Caki2 (cell line): ENCODE measurements around the gene MAML3. TPM values are rescaled to one million over a fixed set of nuclear protein-coding genes. Genes with fewer than 3 reads are reported as not detected.

ENCODE experiments used
- DNase-seq: peaks from one replicate; pipeline ENCODE4 v3.0.0-alpha.2; 2015; ENCODE audit warnings: low read depth
- in situ Hi-C: cut with HindIII; loops from 2 replicates; pipeline ENCODE4 v1.10.0; 2016; ENCODE audit warnings: low sequenced_read_pairs, low pct_unique_long_range_greater_than_20kb, mixed read lengths
- total RNA-seq: library from RNA; depleted of rRNA; stranded (reverse); fragments of >200 nt; shearing (Covaris generic); gene quantifications from 2 replicates; pipeline ENCODE4 v1.2.3, GENCODE V29; 2014; ENCODE audit warnings: low replicate concordance

The MAML3 gene
- total RNA-seq, 1 experiment from 2014 or later: 0.61 TPM

DNA sequence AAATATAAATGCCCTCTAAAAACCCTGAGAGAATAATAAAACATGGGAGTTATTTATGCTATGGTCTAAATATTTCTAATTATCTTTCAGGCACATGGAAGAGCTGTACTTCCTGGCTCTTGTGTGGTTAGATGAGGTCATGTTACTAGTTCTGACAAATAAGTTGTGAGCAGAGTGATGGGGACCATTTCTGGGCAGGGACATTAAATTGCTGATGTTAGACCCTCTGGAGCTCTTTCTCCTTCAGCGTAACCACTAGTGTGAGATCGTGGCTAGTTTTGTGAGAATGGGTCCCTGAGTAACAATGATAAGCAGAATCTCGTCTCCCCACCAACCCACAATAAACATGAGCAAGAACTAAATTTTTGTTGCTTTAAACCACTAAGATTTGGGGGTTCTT is 108.0 kb downstream of the MAML3 start:
- in situ Hi-C loops: no loop called here
- DNase-seq: no peak

DNA sequence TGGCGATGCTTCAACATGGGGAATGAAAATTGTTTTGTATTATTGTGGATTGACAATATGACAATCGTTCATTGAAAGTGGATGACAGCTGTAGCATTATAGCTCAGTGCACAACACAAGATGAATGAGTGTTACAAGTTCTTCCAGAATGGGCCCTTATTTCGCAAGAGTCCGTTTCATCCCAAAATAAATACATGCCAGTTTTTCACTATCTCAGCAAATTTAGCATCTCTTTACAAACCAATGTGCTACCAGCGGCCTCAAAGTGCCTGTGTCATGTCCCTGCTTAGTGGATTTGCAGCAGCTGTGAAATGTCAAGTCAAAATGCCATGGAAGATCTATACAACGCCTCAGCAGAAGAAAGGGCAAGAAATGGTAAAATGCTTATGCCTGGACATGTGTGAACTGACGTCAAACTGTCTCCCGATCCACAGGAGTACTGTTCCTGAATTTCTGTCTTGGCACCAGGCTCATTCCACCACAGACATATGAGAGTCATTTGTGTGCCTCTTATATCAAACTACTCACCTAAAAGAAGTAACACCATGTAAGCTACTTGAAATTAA is 109.6 kb downstream of the MAML3 start:
- DNase-seq: no peak
- in situ Hi-C loops: no loop called here

DNA sequence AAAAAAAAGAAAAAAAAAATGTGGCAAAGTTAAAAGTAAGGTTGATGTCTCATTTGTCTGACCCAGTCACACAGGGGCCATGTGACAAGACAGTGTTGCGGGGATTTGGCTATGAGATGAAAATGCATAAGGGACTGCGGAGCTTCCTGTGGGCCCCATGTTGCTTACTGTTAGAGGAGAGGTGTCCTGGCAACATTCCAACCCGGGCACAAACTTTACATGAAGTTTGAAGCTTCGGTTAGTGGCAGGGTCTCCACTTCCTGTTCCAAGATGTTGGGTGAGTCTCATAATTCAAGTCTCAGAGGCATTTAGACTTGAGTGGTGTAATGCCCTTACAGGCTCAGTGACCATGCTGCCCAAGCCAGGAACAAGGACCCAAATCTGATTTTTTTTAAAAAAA is 111.3 kb downstream of the MAML3 start:
- no peak for DNase-seq
- in situ Hi-C loops: no loop called here

DNA sequence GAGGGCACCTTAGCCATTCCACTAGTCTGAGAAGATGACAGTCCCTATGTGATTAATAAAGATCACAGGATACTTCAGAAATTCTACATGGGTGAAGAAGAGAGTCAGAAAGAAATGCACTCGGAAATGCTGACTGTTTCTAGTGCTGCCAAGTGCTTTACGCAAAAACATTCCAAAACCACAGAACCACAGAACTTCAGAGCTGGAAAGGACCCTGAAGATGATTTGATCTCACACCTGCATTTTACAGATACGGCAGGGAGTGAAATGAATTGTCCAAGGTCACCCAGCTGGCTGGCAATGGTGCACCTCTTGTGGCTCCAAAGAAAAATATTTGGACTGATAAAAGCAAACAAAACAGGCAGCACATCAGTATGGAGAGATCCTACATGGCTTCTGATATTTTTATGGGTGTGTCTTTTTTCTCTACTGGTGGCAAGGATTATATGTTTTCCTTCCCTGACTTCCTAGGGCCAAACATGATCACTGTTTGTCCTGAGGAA is 115.9 kb downstream of the MAML3 start:
- in situ Hi-C loops: no loop called here
- peak; percentile 51 for DNase-seq

DNA sequence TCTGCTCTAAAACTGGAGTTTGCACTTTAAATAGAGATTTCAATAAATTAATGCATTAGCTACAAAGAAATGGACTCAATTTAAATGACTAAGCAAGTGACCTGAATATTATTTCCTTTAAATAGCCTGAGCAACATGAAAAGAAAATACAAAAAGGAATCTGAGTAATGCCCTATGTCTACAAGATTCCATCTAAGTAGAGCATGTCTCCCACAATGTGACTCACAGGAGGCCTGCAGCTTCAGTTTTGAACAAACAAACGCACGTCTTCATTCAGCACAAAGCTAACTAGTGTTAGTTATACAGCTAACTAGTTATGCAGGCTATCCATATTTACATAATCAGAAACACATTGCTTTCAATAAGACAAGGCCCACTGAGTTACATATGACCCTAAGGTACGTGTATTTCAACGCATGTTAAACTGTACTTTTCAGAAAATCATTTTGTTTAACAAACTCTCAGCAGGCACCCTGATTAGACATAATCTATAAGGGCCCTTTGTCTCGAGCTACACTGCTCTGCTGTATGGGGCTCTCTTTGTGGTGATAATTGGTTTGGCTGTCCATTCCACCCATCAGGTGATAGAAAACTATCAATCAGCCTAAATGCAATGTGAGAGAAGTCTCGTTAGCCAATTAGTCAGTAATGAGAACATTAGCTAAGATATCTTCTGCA is 116.5 kb downstream of the MAML3 start:
- in situ Hi-C loops: no loop called here
- peak; percentile 76 for DNase-seq

DNA sequence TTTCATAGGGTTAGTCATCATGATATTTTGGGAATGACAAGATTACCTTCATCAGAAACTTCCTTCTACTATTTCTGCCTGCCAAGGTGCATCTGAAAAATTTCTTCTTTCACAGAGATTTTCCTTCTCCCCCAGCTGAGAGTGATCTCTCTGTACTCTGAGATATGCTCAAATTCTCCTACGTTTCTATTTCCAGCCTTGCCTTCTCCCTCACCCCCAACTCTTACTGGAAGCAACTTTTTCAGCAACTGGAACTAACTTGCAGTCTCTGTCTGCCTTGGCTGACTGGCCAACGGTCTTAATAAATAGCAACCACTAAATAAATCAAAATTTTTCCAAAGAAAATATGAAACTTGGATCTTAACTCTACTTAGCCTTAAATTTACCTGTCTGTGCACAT is 122.3 kb downstream of the MAML3 start:
- in situ Hi-C loops: no loop called here

DNA sequence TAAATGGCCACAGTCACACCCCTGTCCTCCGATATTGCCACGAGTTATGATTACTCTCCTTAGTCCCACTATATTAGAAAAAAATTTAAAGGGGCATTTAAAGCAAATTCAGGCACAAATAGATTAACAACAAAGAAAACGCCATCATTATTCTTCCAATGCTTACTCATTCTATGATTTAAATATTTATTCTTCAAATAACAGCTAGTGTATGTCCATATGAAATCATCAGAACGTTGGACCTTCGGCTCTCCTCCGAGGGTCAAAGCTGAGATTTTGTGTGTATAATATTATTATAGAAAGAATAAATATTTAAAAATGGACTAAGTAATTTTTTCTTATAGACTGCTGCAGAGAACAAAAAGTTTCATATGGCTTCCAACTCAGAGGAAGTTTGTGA is 122.9 kb downstream of the MAML3 start:
- in situ Hi-C loops: no loop called here
- DNase-seq: no peak

More for the DNA sequence above, 122.3 kb downstream of the MAML3 start:
- no peak for DNase-seq

DNA sequence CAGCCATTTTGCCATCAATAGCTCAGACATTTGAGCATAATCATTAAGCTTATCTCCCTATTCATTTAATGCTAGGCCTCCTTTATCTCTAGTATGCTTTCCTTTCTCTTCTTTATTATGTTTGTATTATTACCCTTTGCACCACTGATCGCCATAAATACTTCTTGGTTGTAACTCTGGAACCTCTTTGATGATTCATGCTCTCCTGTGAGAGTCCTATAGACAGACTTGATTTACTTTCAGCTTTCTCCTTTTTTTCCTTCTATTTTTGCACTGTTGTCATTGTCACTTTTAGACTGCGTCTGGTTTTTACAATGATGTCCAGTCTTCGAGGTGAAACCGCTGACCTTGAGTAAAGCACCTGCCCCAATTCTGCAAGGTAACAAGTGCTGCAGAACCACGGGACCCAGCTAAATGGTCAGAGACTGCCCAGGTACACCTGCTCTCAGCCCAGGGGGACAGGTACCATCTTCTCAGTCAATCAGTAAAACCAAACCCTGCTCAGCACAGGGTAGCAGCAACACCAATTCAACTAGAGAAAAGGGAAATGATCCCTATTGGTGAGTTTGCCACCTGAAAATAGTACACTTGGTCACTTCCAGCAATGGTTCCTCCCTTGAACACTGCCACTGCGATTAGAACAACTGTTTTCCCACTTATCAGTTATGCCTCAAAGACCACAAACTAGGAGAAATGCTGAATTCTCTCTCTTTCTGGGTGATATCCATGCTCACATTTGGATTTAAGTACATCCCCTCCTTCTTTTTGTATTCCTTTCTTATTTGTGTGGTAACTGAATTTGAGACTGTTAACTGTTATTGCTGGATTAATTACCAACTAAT is 125.1 kb downstream of the MAML3 start:
- peak; percentile 38 for DNase-seq
- in situ Hi-C loops: no loop called here

DNA sequence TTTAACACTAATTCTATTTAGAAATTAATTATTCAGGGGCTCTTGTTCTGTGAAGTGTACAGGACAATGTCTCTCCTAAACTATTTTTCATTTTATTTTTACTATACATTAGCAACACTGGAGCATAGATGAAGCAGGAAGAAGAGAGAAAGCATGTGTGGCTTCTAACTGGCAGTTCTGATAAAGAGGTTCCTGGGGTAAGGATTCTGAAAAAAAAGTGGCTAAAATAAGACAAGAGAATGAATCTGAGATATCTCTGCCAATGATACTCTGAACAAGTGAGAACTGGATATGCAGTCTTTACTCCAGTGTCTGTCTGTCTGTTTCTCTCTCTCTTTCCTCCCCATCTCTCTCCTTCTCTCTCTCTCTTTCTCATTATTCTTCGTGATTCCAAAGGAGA is 125.9 kb downstream of the MAML3 start:
- no peak for DNase-seq
- in situ Hi-C loops: no loop called here

DNA sequence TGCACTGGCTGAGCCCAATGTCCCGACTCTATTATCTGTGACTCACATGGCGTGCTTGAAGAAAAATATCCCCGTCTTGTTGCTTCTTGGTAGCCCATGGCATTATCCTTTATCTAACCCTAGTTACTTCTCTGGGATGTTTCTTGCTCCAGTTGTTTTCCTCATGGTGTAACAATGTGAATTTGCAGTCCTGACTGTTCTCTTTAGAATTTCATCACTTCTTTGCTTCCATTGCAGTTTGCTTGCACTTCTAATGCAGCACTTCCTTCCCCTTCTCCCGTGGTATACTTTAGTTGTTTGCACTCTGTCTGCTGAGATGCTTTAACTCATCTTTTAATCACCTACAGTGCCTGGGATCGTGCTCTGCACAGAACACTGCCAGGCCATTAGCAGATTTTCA is 126.9 kb downstream of the MAML3 start:
- DNase-seq: no peak
- in situ Hi-C loops: no loop called here

DNA sequence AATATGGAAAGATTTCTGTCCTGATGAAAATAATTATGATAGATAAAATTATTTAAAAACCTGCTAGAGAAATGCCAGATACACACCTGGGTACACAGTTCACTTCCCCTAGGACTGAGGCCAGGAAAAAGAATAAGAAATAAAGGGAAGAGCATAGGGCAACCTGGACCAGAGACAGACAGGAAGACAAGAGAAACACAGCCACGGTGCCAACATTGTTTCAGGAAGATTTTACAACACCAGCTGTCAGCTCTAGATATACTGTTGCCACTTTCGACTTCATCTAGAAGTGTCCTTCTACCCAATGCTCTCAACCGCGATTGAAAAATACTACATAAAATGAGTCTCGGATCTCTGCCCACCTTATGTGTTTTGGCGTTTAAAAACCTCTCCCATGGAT is 128.5 kb downstream of the MAML3 start:
- in situ Hi-C loops: no loop called here
- DNase-seq: no peak

DNA sequence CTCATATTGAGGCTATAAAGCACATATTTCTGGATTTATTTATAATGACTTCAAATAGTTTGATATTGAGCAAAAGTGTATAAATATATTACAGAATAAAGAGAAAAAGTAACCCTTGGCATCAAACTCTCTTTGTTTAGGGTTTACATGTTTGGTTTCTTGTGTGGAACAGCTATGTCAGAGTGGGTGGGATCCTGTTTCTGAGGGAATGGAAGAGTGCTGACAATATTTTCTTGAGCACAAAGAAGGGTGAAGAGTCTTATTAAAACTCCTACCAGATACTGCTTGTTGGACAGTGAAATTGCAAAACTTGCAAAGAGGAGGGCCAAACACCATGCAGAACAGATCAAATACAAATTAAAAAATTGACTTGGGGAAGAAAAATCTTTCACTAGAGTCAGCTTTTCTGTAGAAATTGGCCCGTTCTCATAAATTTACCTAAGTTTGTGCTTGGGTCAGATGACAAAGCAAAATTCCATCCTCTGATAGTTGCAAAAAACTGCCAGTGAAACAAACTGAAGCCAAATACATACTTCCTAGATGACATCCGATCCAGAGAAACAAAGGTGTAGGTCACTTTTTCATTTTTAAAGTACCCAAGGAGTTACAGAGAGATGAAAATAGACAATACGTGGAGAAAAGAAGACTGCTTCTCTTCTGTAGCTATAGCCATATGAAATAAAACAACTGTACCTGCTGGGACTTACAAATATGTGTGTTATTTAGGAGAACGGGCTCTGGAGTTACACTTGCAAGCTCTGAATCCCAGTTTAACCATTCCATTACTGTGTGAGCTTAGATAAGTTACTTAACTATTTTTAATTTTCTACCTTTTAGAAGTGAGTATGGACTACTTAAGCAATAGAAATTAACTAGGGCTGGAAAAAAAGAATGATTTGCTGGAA is 133.3 kb downstream of the MAML3 start:
- in situ Hi-C loops: no loop called here
- DNase-seq: peak; percentile 51

DNA sequence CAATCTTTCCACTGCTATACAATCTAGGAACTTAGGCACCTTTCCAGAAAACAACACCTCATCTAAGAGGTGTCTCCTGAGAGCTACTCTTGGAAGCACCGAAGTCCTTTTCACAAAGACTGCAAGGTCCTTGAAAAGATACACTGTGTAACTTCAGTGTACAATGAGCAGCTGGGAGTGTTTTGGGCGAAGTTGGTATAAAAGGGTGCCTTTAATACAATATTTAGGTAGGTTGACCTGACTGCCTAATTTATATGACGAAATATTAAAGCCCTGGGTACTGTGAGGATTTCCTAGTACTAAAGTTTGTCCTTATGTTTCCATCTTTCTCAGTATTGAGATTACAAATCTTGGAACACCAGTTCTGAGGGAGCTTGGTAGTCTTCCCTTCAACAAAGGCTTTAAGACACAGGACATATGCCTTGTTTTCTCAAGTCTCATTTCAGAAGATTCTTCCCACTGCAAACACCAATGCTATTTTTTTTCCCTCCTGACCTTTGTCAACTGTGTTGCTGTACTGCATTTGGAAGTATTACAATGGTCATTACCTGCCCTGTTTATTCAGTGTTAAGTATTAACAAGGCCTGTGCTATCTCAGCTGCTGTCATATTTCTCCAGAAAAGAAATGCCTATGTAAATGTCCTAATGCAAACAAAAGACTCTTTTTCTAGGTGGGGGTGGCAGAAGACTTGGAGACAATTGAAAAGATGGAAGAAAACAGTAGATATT is 134.2 kb downstream of the MAML3 start:
- in situ Hi-C loops: no loop called here
- DNase-seq: peak; percentile 82

DNA sequence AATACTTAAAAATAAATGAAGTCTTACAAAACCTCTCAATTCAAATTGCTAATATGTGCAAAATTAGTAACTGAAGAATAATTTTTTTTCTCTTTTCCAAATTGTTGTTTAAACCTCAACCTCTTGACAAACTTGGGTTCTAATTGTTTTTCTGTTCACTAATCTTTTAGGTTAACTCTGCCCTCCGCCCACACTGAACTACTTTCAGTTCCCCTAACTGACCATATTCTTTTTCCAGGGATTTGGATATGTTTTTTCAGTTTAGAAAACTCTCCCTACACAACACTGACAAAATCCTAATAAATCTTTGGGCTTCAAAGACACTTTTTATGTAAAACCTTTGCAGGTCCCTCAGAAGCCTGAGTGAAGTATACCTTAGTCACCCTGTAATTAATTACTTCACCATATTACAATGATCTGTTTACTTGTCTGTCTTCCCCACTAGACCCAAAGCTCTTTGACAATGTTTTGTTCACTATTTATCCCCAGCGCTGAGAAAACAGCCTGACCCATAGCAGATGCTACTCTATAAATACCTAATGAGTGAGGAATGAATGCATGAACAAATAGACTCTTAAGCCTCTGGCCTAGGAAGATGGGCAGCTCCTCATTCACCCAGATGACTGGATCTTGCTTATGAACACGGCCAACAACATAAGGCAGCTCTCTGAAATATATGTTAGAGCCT is 134.9 kb downstream of the MAML3 start:
- in situ Hi-C loops: no loop called here

DNA sequence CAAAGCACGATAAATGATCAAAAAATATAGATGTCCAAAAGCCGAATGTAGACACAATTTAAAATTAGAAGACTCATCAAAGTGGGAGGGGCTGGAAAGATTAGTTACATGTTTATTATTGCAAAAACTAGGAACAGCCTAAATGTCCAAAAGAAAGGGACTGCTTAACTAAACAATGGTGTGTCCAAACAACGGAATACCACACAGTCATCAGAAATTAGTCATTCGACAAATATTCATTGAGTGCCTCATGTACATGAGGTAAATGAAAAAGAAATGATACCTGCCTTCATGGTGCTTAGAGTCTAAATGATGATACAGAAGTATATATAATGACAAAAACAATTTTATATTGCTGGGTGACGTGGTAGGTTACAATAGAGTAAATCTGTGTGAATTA is 139.7 kb downstream of the MAML3 start:
- in situ Hi-C loops: no loop called here
- no peak for DNase-seq

More for the DNA sequence above, 134.9 kb downstream of the MAML3 start:
- peak; percentile 52 for DNase-seq

DNA sequence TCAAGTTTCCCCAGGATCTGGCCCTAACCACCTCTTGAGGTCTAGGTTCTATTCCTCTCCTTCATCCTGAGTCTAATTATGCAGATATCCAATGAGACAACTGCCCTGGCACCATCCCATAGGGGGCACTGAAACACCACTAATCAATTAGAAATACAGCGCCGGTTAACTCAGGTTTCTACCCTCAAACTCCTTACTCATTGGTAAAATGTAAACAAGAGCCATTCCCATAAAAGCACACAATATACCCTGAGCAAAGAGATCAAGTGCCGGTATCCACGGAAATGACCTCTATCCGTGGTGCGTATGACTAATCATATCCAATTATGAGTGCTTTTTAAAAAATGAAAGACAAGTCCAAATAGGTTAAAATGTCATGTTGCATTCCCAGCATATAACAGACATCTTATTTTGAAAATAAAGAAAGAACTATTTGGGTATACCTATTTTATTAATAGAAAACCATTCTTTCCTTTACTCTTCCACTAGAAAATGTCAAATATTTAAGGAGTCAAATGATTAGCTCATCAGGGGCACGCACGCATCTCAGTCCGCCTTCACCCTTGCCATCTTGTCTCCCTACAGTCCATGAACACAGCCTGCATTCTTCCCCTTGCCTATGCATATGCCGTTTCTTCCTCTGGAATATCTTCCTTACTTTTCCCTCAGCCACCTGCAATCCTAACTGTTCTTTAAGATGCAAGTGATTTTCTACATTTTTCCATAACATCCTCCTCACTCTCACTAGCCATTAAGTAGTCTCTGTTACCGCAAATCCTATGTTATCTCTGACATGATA is 141.1 kb downstream of the MAML3 start:
- DNase-seq: peak; percentile 78
- in situ Hi-C loops: no loop called here
